H1 (cell line): ENCODE data around the gene CAV3. TPM values are rescaled to one million over a fixed set of nuclear protein-coding genes. Genes with fewer than 3 reads are reported as not detected.

Experiments
- FOSL1 ChIP-seq: IDR thresholded peaks from 2 replicates; pipeline ENCODE4 v1.6.1; 2011; ENCODE audit warnings: mild to moderate bottlenecking, low read depth, low read length, moderate library complexity; ENCODE audit not compliant: insufficient read depth
- polyA plus RNA-seq, 7 experiments: library from polyadenylated mRNA; depleted of rRNA in 3 of 7; stranded (reverse) in 5 of 7; unstranded in 2 of 7; fragments of >200 nt in 5 of 7; fragments of 200-250 nt in 2 of 7; gene quantifications; 1 replicate in 5 of 7; 2 replicates in 1 of 7; 4 replicates in 1 of 7; pipeline versions ENCODE4 v1.2.1 to v1.2.3, GENCODE V29; 2011 to 2013; ENCODE audit warnings: missing spikeins in 2 of 7, mixed read lengths in 2 of 7
- total RNA-seq: library from RNA; stranded (reverse); fragmentation: NEBNext Ultra II Directional; extraction: Animal tissue kit (Norgen Biotek cat#: 25700); gene quantifications from 2 replicates; pipeline ENCODE4 v1.2.1, GENCODE V29; 2021
- TF ChIP-seq, protein P1 (sequence below): IDR thresholded peaks from 2 replicates; pipeline ENCODE4 v1.6.1; 2012; ENCODE audit warnings: inconsistent platforms

CAV3 gene
- total and polyA plus RNA-seq, 2 of the 8 experiments (the other 6 are each of a cell fraction or from before 2014, with no cell fraction given), result not detected

GRCh38 chr3:8709801-8710507 is 23.6 kb upstream of the CAV3 start (continued):
- TF ChIP-seq FOSL1, result no peak
- TF ChIP-seq, protein P1, sequence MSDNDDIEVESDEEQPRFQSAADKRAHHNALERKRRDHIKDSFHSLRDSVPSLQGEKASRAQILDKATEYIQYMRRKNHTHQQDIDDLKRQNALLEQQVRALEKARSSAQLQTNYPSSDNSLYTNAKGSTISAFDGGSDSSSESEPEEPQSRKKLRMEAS, result no peak
